Heart right ventricle (tissue), 16 donors: ENCODE measurements around the gene TTC39B. TPM values are rescaled to one million over a fixed set of nuclear protein-coding genes. Genes with fewer than 3 reads are reported as not detected.
"Not testable (repeated sequence)": the region's sequence is repeated elsewhere in the genome, so short reads cannot be mapped to it uniquely, and the experiment has no call there.

Experiments
- ATAC-seq, 8 donors: fragments of 200-7000 bp; cut with Tn5 transposase; one replicate each; pipeline ENCODE4 v1.9.1; 2020; ENCODE audit warnings: mild to moderate bottlenecking in 8 of 8, moderate library complexity in 8 of 8, moderate number of reproducible peaks in 1 of 8
- DNase-seq, 2 donors: peaks; one replicate each; pipeline ENCODE4 v3.0.0-alpha.2; 2020
- H3K27ac ChIP-seq, 10 donors: fragments of 200-600 bp; sonication (generic) in 2 of 10; one replicate each; pipeline versions ENCODE4 v1.5.0 to v1.8.0; 2020 to 2022; ENCODE audit warnings: mild to moderate bottlenecking in 3 of 10
- H3K27me3 ChIP-seq, 7 donors: fragments of 200-600 bp; one replicate each; pipeline ENCODE4 v1.8.0; 2021 to 2022; ENCODE audit warnings: mild to moderate bottlenecking in 2 of 7
- H3K36me3 ChIP-seq, 9 donors: fragments of 200-600 bp; sonication (generic) in 1 of 9; one replicate each; pipeline versions ENCODE4 v1.5.0 to v1.8.0; 2020 to 2022; ENCODE audit warnings: mild to moderate bottlenecking in 2 of 9
- H3K4me1 ChIP-seq, 9 donors: fragments of 200-600 bp; sonication (generic) in 1 of 9; one replicate each; pipeline versions ENCODE4 v1.5.0 to v1.8.0; 2020 to 2022; ENCODE audit warnings: mild to moderate bottlenecking in 4 of 9
- H3K4me3 ChIP-seq, 10 donors: fragments of 200-600 bp; sonication (generic) in 2 of 10; one replicate each; pipeline versions ENCODE4 v1.5.0 to v1.8.0; 2020 to 2022; ENCODE audit warnings: mild to moderate bottlenecking in 7 of 10, moderate library complexity in 2 of 10
- H3K9me3 ChIP-seq, 11 donors: fragments of 200-600 bp in 10 of 11; sonication (generic) in 2 of 11; one replicate each; pipeline versions ENCODE4 v1.5.0 to v1.8.0; 2013 to 2022; ENCODE audit warnings: mild to moderate bottlenecking in 2 of 11, control low read depth in 1 of 11, moderate library complexity in 1 of 11
- CTCF ChIP-seq, 9 donors: fragments of 200-600 bp; sonication (generic) in 2 of 9; IDR thresholded peaks; one replicate each; pipeline versions ENCODE4 v1.5.0 to v1.8.0; 2021 to 2022; ENCODE audit warnings: antibody characterized with exemption in 9 of 9, mild to moderate bottlenecking in 5 of 9, moderate library complexity in 1 of 9
- WGBS, 2 donors: extraction: QIAGEN DNeasy Blood & Tissue Kit; methylation state at CpG; one replicate each; pipeline ENCODE4 v1.1.7; 2013; ENCODE audit warnings: inconsistent platforms in 1 of 2; 5-methylcytosine and 5-hydroxymethylcytosine counted together
- intact Hi-C, 10 donors: fragments of 100-400 bp; cut with DNase I; formaldehyde crosslinking; loops; one replicate each; pipeline versions ENCODE4 v1.11.1 to v1.14.2; 2022
- polyA plus RNA-seq, 2 donors: library from polyadenylated mRNA; stranded (reverse); fragments of 200-250 nt; gene quantifications; one replicate each; pipeline ENCODE4 v1.2.3, GENCODE V29; 2013
- total RNA-seq, 10 donors: library from RNA; stranded (reverse); fragmentation: NEBNext Ultra II Directional in 3 of 10; extraction: Animal tissue kit (Norgen Biotek cat#: 25700) in 3 of 10; gene quantifications; one replicate each; pipeline versions ENCODE4 v1.2.1 to v1.2.4, GENCODE V29; 2021 to 2023
- donor health status: Arrhythmogenic right ventricular cardiomyopathy.
- donor health status: ischemic (EF 13 %, LVEDD 7.1; RV severe dilation, severe dysfunction).
- donor health status: healthy with polysubstance abuse.
- donor health status: DM: no; HTN: yes; CAD: no.
- donor health status: DM: no; HTN: no; CAD: no.
- donor health status: ischemic (EF 25% LVEDD 6.9; RV normal size, moderate dysfunction).
- donor health status: ischemic (EF 25% LVEDD 5.7; RV mildly dilated, moderate dysfunction).
- donor health status: healthy.
- donor health status: DM: yes; HTN: yes; CAD: no.
- donor health status: Ischemic cardiomyopathy.
- donor health status: ischemic (EF 35%, LVEDD 5.7; RV mildly dilated, moderate dysfunction).
- donor health status: nonischemic (EF 11% LVEDD 7.7; RV severe dilation, severe dysfunction).
- donor health status: DM: yes; HTN: yes; CAD: no.
- donor health status: PGD.
- donor health status: ischemic (EF 29% LVEDD 5.4; RV normal size, mild dysfunction).
- donor health status: nonischemic (EF 23%, LVEDD 6.1; RV moderate dilation, normal function).

Gene TTC39B
- total and polyA plus RNA-seq, 12 donors: 0.52 to 4.3 (median 1.5) TPM

GRCh38 chr9:15333376-15333881 is 26.4 kb upstream of the TTC39B start:
- 48 to 51% methylated on average over 4 of the region's 4 CpGs for WGBS, 2 donors
- no peak overlapping the region for H3K27ac ChIP-seq
- intact Hi-C loops: loop anchor here in 1 of 10 donors (10.0 kb wide), 1 partner anchor 51 kb away; no protein-coding TSS in a partner anchor

GRCh38 chr9:15332939-15333338 is 25.9 kb upstream of the TTC39B start:
- WGBS, 2 donors: 73 to 82% methylated on average over 2 of the region's 2 CpGs
- no peak for ATAC-seq

More at GRCh38 chr9:15333376-15333881, 26.4 kb upstream of the TTC39B start:
- no peaks in the 10 kb centered on the region for H3K9me3 ChIP-seq
- no peak for TF ChIP-seq CTCF (IDR thresholded peaks at IDR 0.05)
- ATAC-seq (no peak), DNase-seq (no peak)
- peaks cover 0 to 7% (median 0%) of the 10 kb centered on the region in 7 donors for H3K27me3 ChIP-seq
- H3K36me3 ChIP-seq: no peaks in the 10 kb centered on the region
- H3K4me3 ChIP-seq: no peak overlapping the region
- H3K4me1 ChIP-seq: no peaks in the 10 kb centered on the region

GRCh38 chr9:15329539-15330109 is 22.6 kb upstream of the TTC39B start:
- peaks cover 0 to 7% (median 0%) of the 10 kb centered on the region in 7 donors for H3K27me3 ChIP-seq
- DNase-seq (no peak), ATAC-seq (no peak)
- 89 to 95% methylated on average over 4 of the region's 4 CpGs for WGBS, 2 donors
- intact Hi-C loops: loop anchor here in 1 of 10 donors (10.0 kb wide), 1 partner anchor 55 kb away; no protein-coding TSS in a partner anchor
- no peak overlapping the region for H3K27ac ChIP-seq
- H3K9me3 ChIP-seq: peaks cover 0 to 2% (median 0%) of the 10 kb centered on the region in 11 donors
- no peaks in the 10 kb centered on the region for H3K4me1 ChIP-seq
- H3K36me3 ChIP-seq: no peaks in the 10 kb centered on the region
- TF ChIP-seq CTCF (IDR thresholded peaks at IDR 0.05): no peak
- no peak overlapping the region for H3K4me3 ChIP-seq

More at GRCh38 chr9:15332939-15333338, 25.9 kb upstream of the TTC39B start:
- H3K4me1 ChIP-seq: no peaks in the 10 kb centered on the region
- TF ChIP-seq CTCF (IDR thresholded peaks at IDR 0.05): no peak
- H3K36me3 ChIP-seq: no peaks in the 10 kb centered on the region
- intact Hi-C loops: loop anchor here in 1 of 10 donors (10.0 kb wide), 1 partner anchor 52 kb away; no protein-coding TSS in a partner anchor
- no peaks in the 10 kb centered on the region for H3K9me3 ChIP-seq
- no peak overlapping the region for H3K27ac ChIP-seq
- H3K27me3 ChIP-seq: peaks cover 0 to 7% (median 0%) of the 10 kb centered on the region in 7 donors
- no peak overlapping the region for H3K4me3 ChIP-seq
- no peak for DNase-seq

- intact Hi-C loops: no loop called here
- DNase-seq (no peak), ATAC-seq (no peak)
- TF ChIP-seq CTCF (IDR thresholded peaks at IDR 0.05): no peak
- Histone ChIP-seq H3K4me1 (no peaks in the 10 kb centered on the region), H3K4me3 (no peak overlapping the region), H3K27me3 (peaks cover 0 to 5% (median 0%) of the 10 kb centered on the region in 7 donors), H3K27ac (no peak overlapping the region), H3K36me3 (no peaks in the 10 kb centered on the region), H3K9me3 (peaks cover 0 to 9% (median 0%) of the 10 kb centered on the region in 11 donors)
- WGBS, 2 donors: 82 to 88% methylated on average over 1 of the region's 1 CpG
These were observed 21.9 kb upstream of the TTC39B start for GRCh38 chr9:15328946-15329345.

GRCh38 chr9:15322695-15323094 is 15.7 kb upstream of the TTC39B start:
- H3K4me1 ChIP-seq, H3K36me3 ChIP-seq, DNase-seq, H3K4me3 ChIP-seq, H3K27me3 ChIP-seq, H3K27ac ChIP-seq, ATAC-seq, intact Hi-C loops: not testable (repeated sequence)
- H3K9me3 ChIP-seq: peaks cover 0 to 20% (median 0%) of the 10 kb centered on the region in 11 donors
- 75% methylated on average over 3 of the region's 3 CpGs for WGBS, 2 donors

- H3K4me1 ChIP-seq: not testable (repeated sequence)
- WGBS, 2 donors: 86 to 91% methylated on average over 9 of the region's 9 CpGs
These were observed 12.6 kb upstream of the TTC39B start for GRCh38 chr9:15319661-15320060.

More at GRCh38 chr9:15319661-15320060, 12.6 kb upstream of the TTC39B start:
- H3K4me3 ChIP-seq, H3K27ac ChIP-seq, H3K27me3 ChIP-seq, H3K36me3 ChIP-seq, ATAC-seq, DNase-seq: not testable (repeated sequence)
- intact Hi-C loops: loop anchor here in 1 of 10 donors (10.0 kb wide), 2 partner anchors 55 to 175 kb away; no protein-coding TSS in a partner anchor
- H3K9me3 ChIP-seq: peaks cover 0 to 18% (median 0%) of the 10 kb centered on the region in 11 donors
